Neural crest cell (in vitro differentiated cells): Measurements from ENCODE around the gene ICOS. TPM values are rescaled to one million over a fixed set of nuclear protein-coding genes. Genes with fewer than 3 reads are reported as not detected.
A peak's percentile ranks its signal among the peaks of the same experiment; 100 is the strongest.

Experiments
- DNase-seq: peaks from one replicate; pipeline ENCODE4 v3.0.0; 2021; ENCODE audit warnings: low read depth, mixed read lengths, low spot score
- H3K27ac Mint-ChIP-seq: one replicate; pipeline ENCODE4 v1.8.0; 2021; ENCODE audit warnings: mild to moderate bottlenecking, mixed read lengths; ENCODE audit not compliant: unreplicated experiment
- H3K27me3 Mint-ChIP-seq: 2 replicates; pipeline ENCODE4 v1.8.0; 2021; ENCODE audit warnings: low read depth, mild to moderate bottlenecking, mixed read lengths
- H3K36me3 Mint-ChIP-seq: 2 replicates; pipeline ENCODE4 v1.8.0; 2021; ENCODE audit warnings: low read depth, mild to moderate bottlenecking, mixed read lengths
- H3K4me1 Mint-ChIP-seq: 2 replicates; pipeline ENCODE4 v1.8.0; 2021; ENCODE audit warnings: mixed read lengths
- H3K4me3 Mint-ChIP-seq: one replicate; pipeline ENCODE4 v1.8.0; 2021; ENCODE audit warnings: mild to moderate bottlenecking, mixed read lengths
- H3K9me3 Mint-ChIP-seq: 2 replicates; pipeline ENCODE4 v1.8.0; 2021; ENCODE audit warnings: mixed read lengths
- total RNA-seq: library from RNA; stranded (reverse); gene quantifications from 2 replicates; pipeline ENCODE4 v1.2.1, GENCODE V29; 2021
- TF ChIP-seq, protein P1 (sequence below): fragments of 200-600 bp; sonication (generic); conservative IDR thresholded peaks from 2 replicates; pipeline ENCODE4 v1.5.0; 2021; ENCODE audit warnings: antibody characterized with exemption, mild to moderate bottlenecking

ICOS gene
- total RNA-seq, 1 donor from 2014 or later = not detected

GRCh38 chr2:204000446-204000845 lies 63.9 kb downstream of the ICOS start:
- no peaks in the 10 kb centered on the region for H3K36me3 Mint-ChIP-seq
- H3K4me3 Mint-ChIP-seq = no peak overlapping the region
- DNase-seq = no peak
- no peak overlapping the region for H3K27ac Mint-ChIP-seq
- TF ChIP-seq, protein P1, sequence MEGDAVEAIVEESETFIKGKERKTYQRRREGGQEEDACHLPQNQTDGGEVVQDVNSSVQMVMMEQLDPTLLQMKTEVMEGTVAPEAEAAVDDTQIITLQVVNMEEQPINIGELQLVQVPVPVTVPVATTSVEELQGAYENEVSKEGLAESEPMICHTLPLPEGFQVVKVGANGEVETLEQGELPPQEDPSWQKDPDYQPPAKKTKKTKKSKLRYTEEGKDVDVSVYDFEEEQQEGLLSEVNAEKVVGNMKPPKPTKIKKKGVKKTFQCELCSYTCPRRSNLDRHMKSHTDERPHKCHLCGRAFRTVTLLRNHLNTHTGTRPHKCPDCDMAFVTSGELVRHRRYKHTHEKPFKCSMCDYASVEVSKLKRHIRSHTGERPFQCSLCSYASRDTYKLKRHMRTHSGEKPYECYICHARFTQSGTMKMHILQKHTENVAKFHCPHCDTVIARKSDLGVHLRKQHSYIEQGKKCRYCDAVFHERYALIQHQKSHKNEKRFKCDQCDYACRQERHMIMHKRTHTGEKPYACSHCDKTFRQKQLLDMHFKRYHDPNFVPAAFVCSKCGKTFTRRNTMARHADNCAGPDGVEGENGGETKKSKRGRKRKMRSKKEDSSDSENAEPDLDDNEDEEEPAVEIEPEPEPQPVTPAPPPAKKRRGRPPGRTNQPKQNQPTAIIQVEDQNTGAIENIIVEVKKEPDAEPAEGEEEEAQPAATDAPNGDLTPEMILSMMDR = no peak
- no peaks in the 10 kb centered on the region for H3K27me3 Mint-ChIP-seq
- peaks cover 4% of the 10 kb centered on the region for H3K9me3 Mint-ChIP-seq
- peaks cover 4% of the 10 kb centered on the region for H3K4me1 Mint-ChIP-seq

DNA sequence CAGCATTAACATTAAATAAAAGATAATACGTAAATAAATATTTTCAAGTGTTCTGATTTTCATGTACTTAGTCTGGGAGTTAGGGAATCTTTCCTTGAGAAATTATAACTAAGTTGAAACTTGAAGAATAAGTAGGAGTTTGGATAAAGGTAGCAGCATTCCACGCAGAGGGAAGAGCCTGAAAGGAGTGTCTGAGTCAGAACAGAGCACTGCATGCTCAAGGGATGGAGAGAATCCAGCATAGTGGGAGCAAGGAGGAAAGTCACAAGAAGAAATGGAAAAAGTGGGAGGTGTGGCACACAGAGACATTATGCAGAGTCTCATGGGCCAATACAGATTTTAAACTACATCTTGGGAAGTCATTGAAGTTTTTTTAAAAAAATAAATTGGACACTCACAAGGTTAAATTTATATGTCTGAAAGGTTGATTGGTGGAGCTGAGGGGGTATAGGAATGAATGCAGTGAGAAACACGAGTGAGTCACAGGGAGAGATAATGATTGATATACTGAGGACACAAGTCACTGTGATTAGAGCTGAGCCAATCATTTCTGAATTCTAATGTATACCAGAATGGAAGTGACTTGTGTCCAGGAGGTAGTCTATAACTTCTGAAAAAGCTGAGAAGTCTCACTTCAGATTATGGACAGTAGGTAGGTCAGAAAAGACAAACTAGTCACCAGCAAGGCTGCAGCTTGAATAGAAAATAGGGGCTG lies 66.9 kb downstream of the ICOS start:
- no peak overlapping the region for H3K4me3 Mint-ChIP-seq
- peaks cover 2% of the 10 kb centered on the region for H3K4me1 Mint-ChIP-seq
- DNase-seq = no peak
- peaks cover 4% of the 10 kb centered on the region for H3K9me3 Mint-ChIP-seq
- no peaks in the 10 kb centered on the region for H3K27me3 Mint-ChIP-seq
- H3K36me3 Mint-ChIP-seq = no peaks in the 10 kb centered on the region
- TF ChIP-seq, protein P1 = no peak
- H3K27ac Mint-ChIP-seq = no peak overlapping the region

DNA sequence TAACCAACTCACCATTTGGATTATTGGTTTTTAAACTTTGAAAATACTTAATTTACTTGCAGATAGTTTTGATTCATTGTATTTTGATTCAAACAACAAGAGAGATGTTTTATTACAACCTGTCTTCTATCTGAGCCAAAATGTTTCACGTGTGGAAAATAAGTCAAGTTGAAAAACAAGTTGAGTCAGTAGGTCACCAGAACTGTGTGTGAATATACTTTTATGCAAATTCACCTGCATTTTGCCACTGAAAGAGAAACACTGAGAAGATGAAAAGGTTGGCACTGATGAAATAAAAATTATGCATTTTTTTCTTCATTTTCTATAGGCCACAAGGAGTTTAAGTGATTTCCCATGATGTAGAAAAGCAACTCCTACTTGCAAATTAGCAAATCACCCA lies 68.3 kb downstream of the ICOS start:
- no peak for DNase-seq
- TF ChIP-seq, protein P1 = no peak
- Mint-ChIP-seq H3K4me1 (no peaks in the 10 kb centered on the region), H3K27ac (no peak overlapping the region), H3K36me3 (no peaks in the 10 kb centered on the region), H3K4me3 (no peak overlapping the region), H3K9me3 (peaks cover 4% of the 10 kb centered on the region), H3K27me3 (no peaks in the 10 kb centered on the region)

DNA sequence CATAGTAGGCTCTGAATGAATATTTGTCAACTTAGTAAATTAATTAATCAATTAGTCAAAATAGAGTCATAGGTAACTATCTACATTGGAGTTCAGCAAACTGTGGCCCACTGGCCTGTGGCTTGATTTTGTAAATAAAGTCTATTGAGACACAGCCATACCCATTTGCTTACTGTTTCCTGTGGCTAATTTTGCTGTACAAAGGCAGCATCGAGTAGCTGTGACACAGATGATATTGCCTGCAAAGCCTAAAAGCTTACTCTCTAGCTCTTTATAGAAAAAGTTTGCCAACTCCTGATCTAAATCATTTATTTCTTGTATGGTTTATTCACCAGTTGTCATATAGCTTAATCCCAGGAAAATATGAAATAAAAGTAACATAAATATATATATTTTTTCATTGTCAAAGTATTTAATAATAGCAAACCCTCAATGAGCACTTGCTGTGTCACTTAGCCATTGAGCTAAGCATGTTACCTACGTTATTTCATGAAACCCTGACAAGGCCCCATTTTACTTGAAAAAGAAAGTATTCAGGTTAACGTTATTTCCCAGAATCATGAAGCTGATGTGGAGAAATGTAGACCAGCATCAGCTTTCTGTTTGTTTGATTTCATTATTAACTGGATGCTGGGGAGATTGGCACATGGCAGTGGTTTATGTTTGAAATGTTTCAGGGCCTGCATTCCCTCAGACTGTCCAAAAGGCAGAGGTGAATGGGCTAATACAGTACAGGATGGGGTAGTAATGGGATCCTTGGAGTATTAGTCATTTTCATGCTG lies 69.6 kb downstream of the ICOS start:
- Mint-ChIP-seq H3K4me3 (no peak overlapping the region), H3K9me3 (peaks cover 4% of the 10 kb centered on the region), H3K27me3 (no peaks in the 10 kb centered on the region), H3K27ac (peak overlapping the region; percentile 57), H3K4me1 (no peaks in the 10 kb centered on the region), H3K36me3 (no peaks in the 10 kb centered on the region)
- TF ChIP-seq, protein P1 = no peak
- no peak for DNase-seq

- H3K27ac Mint-ChIP-seq = no peak overlapping the region
- H3K9me3 Mint-ChIP-seq = peaks cover 3% of the 10 kb centered on the region
- DNase-seq = no peak
- no peaks in the 10 kb centered on the region for H3K36me3 Mint-ChIP-seq
- H3K4me3 Mint-ChIP-seq = no peak overlapping the region
- TF ChIP-seq, protein P1 = no peak
- peaks cover 15% of the 10 kb centered on the region for H3K4me1 Mint-ChIP-seq
- no peaks in the 10 kb centered on the region for H3K27me3 Mint-ChIP-seq
Measured at GRCh38 chr2:204008352-204008751, 71.8 kb downstream of the ICOS start.
